ENCODE data around the gene NRIP1.

GRCh38 chr21:14917762-14918161 is 147.0 kb downstream of the NRIP1 start:
- TF ChIP-seq, protein P1, sequence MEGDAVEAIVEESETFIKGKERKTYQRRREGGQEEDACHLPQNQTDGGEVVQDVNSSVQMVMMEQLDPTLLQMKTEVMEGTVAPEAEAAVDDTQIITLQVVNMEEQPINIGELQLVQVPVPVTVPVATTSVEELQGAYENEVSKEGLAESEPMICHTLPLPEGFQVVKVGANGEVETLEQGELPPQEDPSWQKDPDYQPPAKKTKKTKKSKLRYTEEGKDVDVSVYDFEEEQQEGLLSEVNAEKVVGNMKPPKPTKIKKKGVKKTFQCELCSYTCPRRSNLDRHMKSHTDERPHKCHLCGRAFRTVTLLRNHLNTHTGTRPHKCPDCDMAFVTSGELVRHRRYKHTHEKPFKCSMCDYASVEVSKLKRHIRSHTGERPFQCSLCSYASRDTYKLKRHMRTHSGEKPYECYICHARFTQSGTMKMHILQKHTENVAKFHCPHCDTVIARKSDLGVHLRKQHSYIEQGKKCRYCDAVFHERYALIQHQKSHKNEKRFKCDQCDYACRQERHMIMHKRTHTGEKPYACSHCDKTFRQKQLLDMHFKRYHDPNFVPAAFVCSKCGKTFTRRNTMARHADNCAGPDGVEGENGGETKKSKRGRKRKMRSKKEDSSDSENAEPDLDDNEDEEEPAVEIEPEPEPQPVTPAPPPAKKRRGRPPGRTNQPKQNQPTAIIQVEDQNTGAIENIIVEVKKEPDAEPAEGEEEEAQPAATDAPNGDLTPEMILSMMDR (IDR thresholded peaks at IDR 0.05): no peak
- TF ChIP-seq POLR2A (IDR thresholded peaks at IDR 0.05) (no peak), EP300 (IDR thresholded peaks at IDR 0.05) (no peak)

All from upper lobe of left lung (tissue), 4 donors.